ENCODE data around the gene ARHGEF28. TPM values are rescaled to one million over a fixed set of nuclear protein-coding genes. Genes with fewer than 3 reads are reported as not detected.

Gene ARHGEF28
- total RNA-seq, 1 donor from 2014 or later: 72.1 TPM

GRCh38 chr5:73654171-73654811 is 28.3 kb downstream of the ARHGEF28 start:
- no peak overlapping the region for H3K4me3 ChIP-seq (ENCODE audit: low read depth, low read length)
- no peak for DNase-seq (ENCODE audit: low read depth)
- TF ChIP-seq, protein P1, sequence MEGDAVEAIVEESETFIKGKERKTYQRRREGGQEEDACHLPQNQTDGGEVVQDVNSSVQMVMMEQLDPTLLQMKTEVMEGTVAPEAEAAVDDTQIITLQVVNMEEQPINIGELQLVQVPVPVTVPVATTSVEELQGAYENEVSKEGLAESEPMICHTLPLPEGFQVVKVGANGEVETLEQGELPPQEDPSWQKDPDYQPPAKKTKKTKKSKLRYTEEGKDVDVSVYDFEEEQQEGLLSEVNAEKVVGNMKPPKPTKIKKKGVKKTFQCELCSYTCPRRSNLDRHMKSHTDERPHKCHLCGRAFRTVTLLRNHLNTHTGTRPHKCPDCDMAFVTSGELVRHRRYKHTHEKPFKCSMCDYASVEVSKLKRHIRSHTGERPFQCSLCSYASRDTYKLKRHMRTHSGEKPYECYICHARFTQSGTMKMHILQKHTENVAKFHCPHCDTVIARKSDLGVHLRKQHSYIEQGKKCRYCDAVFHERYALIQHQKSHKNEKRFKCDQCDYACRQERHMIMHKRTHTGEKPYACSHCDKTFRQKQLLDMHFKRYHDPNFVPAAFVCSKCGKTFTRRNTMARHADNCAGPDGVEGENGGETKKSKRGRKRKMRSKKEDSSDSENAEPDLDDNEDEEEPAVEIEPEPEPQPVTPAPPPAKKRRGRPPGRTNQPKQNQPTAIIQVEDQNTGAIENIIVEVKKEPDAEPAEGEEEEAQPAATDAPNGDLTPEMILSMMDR (conservative IDR thresholded peaks at IDR 0.05; ENCODE audit: low read depth, low read length): no peak

DNA sequence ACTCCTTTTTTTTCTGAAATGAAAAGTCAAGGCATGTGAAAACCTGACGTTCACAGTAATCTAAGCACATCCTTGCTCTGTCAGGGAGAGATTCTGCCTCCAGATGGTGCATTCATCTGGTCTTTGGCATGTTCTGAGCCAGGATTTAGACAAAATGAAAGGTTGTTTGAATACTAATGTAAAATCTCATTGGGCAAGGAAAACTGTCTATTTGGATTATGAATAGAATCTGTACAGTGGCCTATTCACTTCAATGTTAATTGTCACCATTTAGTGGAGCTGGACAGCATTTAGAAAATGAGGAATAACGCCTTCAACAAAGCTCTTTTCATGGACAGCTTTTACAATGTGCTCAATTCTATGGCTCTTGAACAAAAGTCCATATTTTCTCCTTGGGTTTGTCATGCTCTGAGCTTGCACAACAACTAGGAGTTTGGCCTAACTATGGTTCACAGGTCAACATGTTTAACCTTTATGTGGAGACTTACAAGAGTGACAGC is 28.9 kb downstream of the ARHGEF28 start:
- H3K4me3 ChIP-seq (ENCODE audit: low read depth, low read length): no peak overlapping the region
- TF ChIP-seq, protein P1 (conservative IDR thresholded peaks at IDR 0.05; ENCODE audit: low read depth, low read length): no peak
- DNase-seq (ENCODE audit: low read depth): no peak

GRCh38 chr5:73655521-73656160 is 29.6 kb downstream of the ARHGEF28 start:
- TF ChIP-seq, protein P1 (conservative IDR thresholded peaks at IDR 0.05; ENCODE audit: low read depth, low read length): no peak
- DNase-seq (ENCODE audit: low read depth): no peak

DNA sequence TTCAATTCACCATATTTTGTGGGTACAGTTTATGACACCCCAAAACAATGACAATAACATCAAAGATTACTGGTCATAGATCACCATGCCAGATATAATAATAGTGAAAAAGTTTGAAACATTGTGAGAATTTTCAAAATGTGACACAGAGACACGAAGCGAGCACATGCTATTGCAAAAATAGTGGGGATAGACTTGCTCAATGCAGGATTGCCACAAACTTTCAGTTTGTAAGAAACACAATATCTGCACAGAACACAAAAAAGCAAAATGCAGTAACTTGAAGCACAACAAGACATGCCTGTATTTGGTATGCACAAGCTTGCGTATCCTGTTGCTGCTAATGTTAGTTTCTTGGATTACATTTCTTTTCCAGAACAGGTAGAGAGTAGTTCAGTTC is 35.8 kb downstream of the ARHGEF28 start:
- no peak for DNase-seq (ENCODE audit: low read depth)
- TF ChIP-seq, protein P1 (conservative IDR thresholded peaks at IDR 0.05; ENCODE audit: low read depth, low read length): no peak
- H3K4me3 ChIP-seq (ENCODE audit: low read depth, low read length): no peak overlapping the region

More at GRCh38 chr5:73655521-73656160, 29.6 kb downstream of the ARHGEF28 start:
- no peak overlapping the region for H3K4me3 ChIP-seq (ENCODE audit: low read depth, low read length)

GRCh38 chr5:73663161-73663859 is 37.3 kb downstream of the ARHGEF28 start:
- no peak for DNase-seq (ENCODE audit: low read depth)
- TF ChIP-seq, protein P1 (conservative IDR thresholded peaks at IDR 0.05; ENCODE audit: low read depth, low read length): no peak

DNA sequence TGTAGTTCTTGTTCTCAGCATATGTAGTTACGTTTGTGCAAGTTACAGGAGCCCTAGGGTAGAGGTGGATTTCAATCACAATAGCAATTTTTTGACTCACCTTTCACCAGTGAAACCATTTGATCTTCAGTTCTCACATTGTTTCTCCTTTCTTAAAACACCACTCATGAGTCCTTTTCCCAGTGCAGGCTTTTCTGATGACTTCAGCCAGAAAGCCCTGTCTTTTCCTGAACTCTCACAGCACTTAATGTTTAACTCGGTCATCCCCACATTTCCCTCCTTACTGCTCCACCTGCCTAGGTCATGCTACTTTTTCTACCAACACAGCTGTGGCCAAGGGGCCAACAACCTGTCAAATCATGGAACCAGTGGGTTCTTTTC is 37.9 kb downstream of the ARHGEF28 start:
- DNase-seq (ENCODE audit: low read depth): peak; percentile 78
- H3K4me3 ChIP-seq (ENCODE audit: low read depth, low read length): no peak overlapping the region
- TF ChIP-seq, protein P1 (conservative IDR thresholded peaks at IDR 0.05; ENCODE audit: low read depth, low read length): no peak

More at GRCh38 chr5:73663161-73663859, 37.3 kb downstream of the ARHGEF28 start:
- no peak overlapping the region for H3K4me3 ChIP-seq (ENCODE audit: low read depth, low read length)
